ENCODE results near the gene TICAM1.

- TF ChIP-seq CTCF (IDR thresholded peaks at IDR 0.05; ENCODE audit: poor library complexity) (no peak), EZH2phosphoT487 (IDR thresholded peaks at IDR 0.05; ENCODE audit: low read depth, severe bottlenecking, unreplicated experiment) (no peak)
These were observed 16.7 kb downstream of the TICAM1 start for GRCh38 chr19:4814625-4815425.

Data from hepatocyte (in vitro differentiated cells).